ENCODE results near the gene CAPZA1.

DNA sequence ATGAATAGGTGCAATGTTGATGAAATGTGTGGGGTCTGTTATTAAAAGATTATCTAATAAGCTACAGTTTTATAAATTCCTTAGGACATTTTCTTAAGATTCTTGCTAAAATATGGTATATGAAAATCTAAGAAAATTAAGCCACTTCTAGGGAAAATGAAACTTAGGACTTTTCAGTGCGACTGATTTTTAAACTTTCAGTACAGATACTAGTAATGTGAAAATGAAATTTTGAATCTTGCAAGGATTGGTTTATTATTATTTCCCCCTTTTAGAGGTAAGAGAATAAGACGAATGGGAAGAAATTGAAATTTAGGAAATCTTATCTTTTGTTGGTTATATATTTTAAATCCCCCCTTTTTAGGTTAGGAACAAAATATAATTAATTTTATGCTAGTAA is 16.4 kb downstream of the CAPZA1 start:
- TF ChIP-seq, protein P1, sequence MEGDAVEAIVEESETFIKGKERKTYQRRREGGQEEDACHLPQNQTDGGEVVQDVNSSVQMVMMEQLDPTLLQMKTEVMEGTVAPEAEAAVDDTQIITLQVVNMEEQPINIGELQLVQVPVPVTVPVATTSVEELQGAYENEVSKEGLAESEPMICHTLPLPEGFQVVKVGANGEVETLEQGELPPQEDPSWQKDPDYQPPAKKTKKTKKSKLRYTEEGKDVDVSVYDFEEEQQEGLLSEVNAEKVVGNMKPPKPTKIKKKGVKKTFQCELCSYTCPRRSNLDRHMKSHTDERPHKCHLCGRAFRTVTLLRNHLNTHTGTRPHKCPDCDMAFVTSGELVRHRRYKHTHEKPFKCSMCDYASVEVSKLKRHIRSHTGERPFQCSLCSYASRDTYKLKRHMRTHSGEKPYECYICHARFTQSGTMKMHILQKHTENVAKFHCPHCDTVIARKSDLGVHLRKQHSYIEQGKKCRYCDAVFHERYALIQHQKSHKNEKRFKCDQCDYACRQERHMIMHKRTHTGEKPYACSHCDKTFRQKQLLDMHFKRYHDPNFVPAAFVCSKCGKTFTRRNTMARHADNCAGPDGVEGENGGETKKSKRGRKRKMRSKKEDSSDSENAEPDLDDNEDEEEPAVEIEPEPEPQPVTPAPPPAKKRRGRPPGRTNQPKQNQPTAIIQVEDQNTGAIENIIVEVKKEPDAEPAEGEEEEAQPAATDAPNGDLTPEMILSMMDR (IDR thresholded peaks at IDR 0.05; ENCODE audit: poor library complexity): no peak
- TF ChIP-seq EZH2 (IDR thresholded peaks at IDR 0.05; ENCODE audit: borderline replicate concordance): no peak

Measured in hepatocyte (in vitro differentiated cells).